ENCODE data around the gene C11orf65. TPM values are rescaled to one million over a fixed set of nuclear protein-coding genes. Genes with fewer than 3 reads are reported as not detected.
"Not testable (repeated sequence)": the region's sequence is repeated elsewhere in the genome, so short reads cannot be mapped to it uniquely, and the experiment has no call there.

C11orf65 gene
- total RNA-seq, 1 donor from 2014 or later: 1.00 TPM

- no peak overlapping the region for H2AFZ ChIP-seq (ENCODE audit: low read depth, low read length)
- no peak overlapping the region for H3K4me2 ChIP-seq (ENCODE audit: low read length)
- no peak overlapping the region for H3K27ac ChIP-seq (ENCODE audit: low read depth, low read length)
- H3K79me2 ChIP-seq (ENCODE audit: insufficient read depth, low read length): no peaks in the 10 kb centered on the region
- Mint-ChIP-seq H3K27me3 (ENCODE audit: low read depth, unreplicated experiment) (no peaks in the 10 kb centered on the region), H3K27ac (ENCODE audit: unreplicated experiment) (no peak overlapping the region), H3K9me3 (ENCODE audit: unreplicated experiment) (no peaks in the 10 kb centered on the region), H3K36me3 (ENCODE audit: low read depth, unreplicated experiment) (no peaks in the 10 kb centered on the region), H3K4me3 (ENCODE audit: unreplicated experiment) (no peak overlapping the region), H3K4me1 (ENCODE audit: low read depth, unreplicated experiment) (peaks cover 3% of the 10 kb centered on the region)
- no peak overlapping the region for H3K9ac ChIP-seq (ENCODE audit: low read length)
- no peak for TF ChIP-seq EZH2 (IDR thresholded peaks at IDR 0.05; ENCODE audit: insufficient read depth, low read length)
- no peak for TF ChIP-seq CTCF (IDR thresholded peaks at IDR 0.05; ENCODE audit: insufficient read depth, low read depth, low read length)
- no peaks in the 10 kb centered on the region for H3K9me3 ChIP-seq (ENCODE audit: insufficient read depth, low read depth, low read length)
- H3K4me1 ChIP-seq (ENCODE audit: insufficient read depth, low read length): peaks cover 3% of the 10 kb centered on the region
- no peak overlapping the region for H3K4me3 ChIP-seq (ENCODE audit: insufficient read depth, low read depth, low read length)
- H3K36me3 ChIP-seq (ENCODE audit: insufficient read depth, low read length): peaks cover 4% of the 10 kb centered on the region
- no peak for FAIRE-seq
- no peaks in the 10 kb centered on the region for H3K27me3 ChIP-seq (ENCODE audit: insufficient read depth, low read length)
- no peaks in the 10 kb centered on the region for H4K20me1 ChIP-seq (ENCODE audit: insufficient read depth, low read length)
- no peak for DNase-seq (ENCODE audit: low read depth)
These were observed 1.1 kb upstream of the C11orf65 start for GRCh38 chr11:108468478-108468864.

- peaks cover 3% of the 10 kb centered on the region for H3K4me1 ChIP-seq (ENCODE audit: insufficient read depth, low read length)
- H3K4me2 ChIP-seq (ENCODE audit: low read length): peak overlapping the region; percentile 89
- H3K4me3 ChIP-seq (ENCODE audit: insufficient read depth, low read depth, low read length): peak overlapping the region; percentile 93
- no peak for TF ChIP-seq EZH2 (IDR thresholded peaks at IDR 0.05; ENCODE audit: insufficient read depth, low read length)
- TF ChIP-seq CTCF (IDR thresholded peaks at IDR 0.05; ENCODE audit: insufficient read depth, low read depth, low read length): no peak
- H3K27me3 ChIP-seq (ENCODE audit: insufficient read depth, low read length): no peaks in the 10 kb centered on the region
- no peaks in the 10 kb centered on the region for H3K79me2 ChIP-seq (ENCODE audit: insufficient read depth, low read length)
- no peaks in the 10 kb centered on the region for H4K20me1 ChIP-seq (ENCODE audit: insufficient read depth, low read length)
- no peaks in the 10 kb centered on the region for H3K9me3 Mint-ChIP-seq (ENCODE audit: unreplicated experiment)
- H3K27ac Mint-ChIP-seq (ENCODE audit: unreplicated experiment): peak overlapping the region; percentile 100
- DNase-seq (ENCODE audit: low read depth) (no peak), FAIRE-seq (no peak)
- H3K4me1 Mint-ChIP-seq (ENCODE audit: low read depth, unreplicated experiment): peaks cover 3% of the 10 kb centered on the region
- peak overlapping the region; percentile 98 for H3K4me3 Mint-ChIP-seq (ENCODE audit: unreplicated experiment)
- H3K9ac ChIP-seq (ENCODE audit: low read length): peak overlapping the region; percentile 96
- H3K27ac ChIP-seq (ENCODE audit: low read depth, low read length): peak overlapping the region; percentile 99
- H2AFZ ChIP-seq (ENCODE audit: low read depth, low read length): peak overlapping the region; percentile 96
- no peaks in the 10 kb centered on the region for H3K36me3 Mint-ChIP-seq (ENCODE audit: low read depth, unreplicated experiment)
- H3K36me3 ChIP-seq (ENCODE audit: insufficient read depth, low read length): no peaks in the 10 kb centered on the region
- H3K9me3 ChIP-seq (ENCODE audit: insufficient read depth, low read depth, low read length): no peaks in the 10 kb centered on the region
- H3K27me3 Mint-ChIP-seq (ENCODE audit: low read depth, unreplicated experiment): no peaks in the 10 kb centered on the region
These were observed 924 bp downstream of the C11orf65 start for GRCh38 chr11:108466405-108466804.

GRCh38 chr11:108453207-108453835 lies 14.0 kb downstream of the C11orf65 start:
- Histone ChIP-seq H4K20me1 (ENCODE audit: insufficient read depth, low read length) (no peaks in the 10 kb centered on the region), H3K4me1 (ENCODE audit: insufficient read depth, low read length) (no peaks in the 10 kb centered on the region), H3K4me2 (ENCODE audit: low read length) (no peak overlapping the region), H3K79me2 (ENCODE audit: insufficient read depth, low read length) (no peaks in the 10 kb centered on the region), H3K9me3 (ENCODE audit: insufficient read depth, low read depth, low read length) (peaks cover 3% of the 10 kb centered on the region), H3K27ac (ENCODE audit: low read depth, low read length) (no peak overlapping the region), H3K27me3 (ENCODE audit: insufficient read depth, low read length) (no peaks in the 10 kb centered on the region), H3K4me3 (ENCODE audit: insufficient read depth, low read depth, low read length) (no peak overlapping the region), H3K9ac (ENCODE audit: low read length) (no peak overlapping the region), H3K36me3 (ENCODE audit: insufficient read depth, low read length) (no peaks in the 10 kb centered on the region), H2AFZ (ENCODE audit: low read depth, low read length) (no peak overlapping the region)
- H3K4me3 Mint-ChIP-seq (ENCODE audit: unreplicated experiment): no peak overlapping the region
- H3K27me3 Mint-ChIP-seq (ENCODE audit: low read depth, unreplicated experiment): peaks cover 2% of the 10 kb centered on the region
- no peak overlapping the region for H3K27ac Mint-ChIP-seq (ENCODE audit: unreplicated experiment)
- H3K36me3 Mint-ChIP-seq (ENCODE audit: low read depth, unreplicated experiment): no peaks in the 10 kb centered on the region
- TF ChIP-seq CTCF (IDR thresholded peaks at IDR 0.05; ENCODE audit: insufficient read depth, low read depth, low read length) (no peak), EZH2 (IDR thresholded peaks at IDR 0.05; ENCODE audit: insufficient read depth, low read length) (no peak)
- peaks cover 8% of the 10 kb centered on the region for H3K9me3 Mint-ChIP-seq (ENCODE audit: unreplicated experiment)
- no peaks in the 10 kb centered on the region for H3K4me1 Mint-ChIP-seq (ENCODE audit: low read depth, unreplicated experiment)
- DNase-seq (ENCODE audit: low read depth): no peak
- FAIRE-seq: no peak

GRCh38 chr11:108441445-108441844 lies 25.9 kb downstream of the C11orf65 start:
- H3K4me1 ChIP-seq (ENCODE audit: insufficient read depth, low read length); H3K9ac ChIP-seq (ENCODE audit: low read length); H3K9me3 ChIP-seq (ENCODE audit: insufficient read depth, low read depth, low read length); H3K27ac ChIP-seq (ENCODE audit: low read depth, low read length); H3K36me3 ChIP-seq (ENCODE audit: insufficient read depth, low read length); H3K4me3 Mint-ChIP-seq (ENCODE audit: unreplicated experiment); H3K27me3 Mint-ChIP-seq (ENCODE audit: low read depth, unreplicated experiment); H3K27me3 ChIP-seq (ENCODE audit: insufficient read depth, low read length); FAIRE-seq; H3K4me1 Mint-ChIP-seq (ENCODE audit: low read depth, unreplicated experiment); H4K20me1 ChIP-seq (ENCODE audit: insufficient read depth, low read length); H3K27ac Mint-ChIP-seq (ENCODE audit: unreplicated experiment); H3K36me3 Mint-ChIP-seq (ENCODE audit: low read depth, unreplicated experiment); H3K4me3 ChIP-seq (ENCODE audit: insufficient read depth, low read depth, low read length); H2AFZ ChIP-seq (ENCODE audit: low read depth, low read length); H3K79me2 ChIP-seq (ENCODE audit: insufficient read depth, low read length); DNase-seq (ENCODE audit: low read depth); H3K4me2 ChIP-seq (ENCODE audit: low read length): not testable (repeated sequence)
- H3K9me3 Mint-ChIP-seq (ENCODE audit: unreplicated experiment): peaks cover 27% of the 10 kb centered on the region
